Ramos (cell line): ENCODE data around the gene SEMA7A.
"Not testable (repeated sequence)": the region's sequence is repeated elsewhere in the genome, so short reads cannot be mapped to it uniquely, and the experiment has no call there.

Experiments used
- in situ Hi-C: fragments of 300-500 bp; cut with MboI; formaldehyde crosslinking; loops from one replicate; pipeline ENCODE4 v1.14.3; 2022; ENCODE audit warnings: low sequenced_read_pairs; ENCODE audit not compliant: unreplicated experiment

Gene SEMA7A

GRCh38 chr15:74390647-74391288, 43.0 kb downstream of the SEMA7A start:
- in situ Hi-C loops: no loop called here

GRCh38 chr15:74390049-74390646, 43.6 kb downstream of the SEMA7A start:
- in situ Hi-C loops: not testable (repeated sequence)

GRCh38 chr15:74389241-74390048, 44.3 kb downstream of the SEMA7A start:
- in situ Hi-C loops: no loop called here

- in situ Hi-C loops: no loop called here
These were observed 45.3 kb downstream of the SEMA7A start for GRCh38 chr15:74388363-74388951.

- in situ Hi-C loops: no loop called here
These were observed 46.0 kb downstream of the SEMA7A start for GRCh38 chr15:74387621-74388362.

GRCh38 chr15:74387141-74387541, 46.6 kb downstream of the SEMA7A start:
- in situ Hi-C loops: no loop called here

GRCh38 chr15:74386496-74387140, 47.1 kb downstream of the SEMA7A start:
- in situ Hi-C loops: no loop called here

GRCh38 chr15:74385733-74386132, 48.0 kb downstream of the SEMA7A start:
- in situ Hi-C loops: no loop called here

GRCh38 chr15:74384881-74385643, 48.7 kb downstream of the SEMA7A start:
- in situ Hi-C loops: loop anchor here (5.0 kb wide), 1 partner anchor 52 kb away; no protein-coding TSS in a partner anchor

- in situ Hi-C loops: loop anchor here (5.0 kb wide), 1 partner anchor 53 kb away; no protein-coding TSS in a partner anchor
These were observed 49.2 kb downstream of the SEMA7A start for GRCh38 chr15:74384566-74384880.

- in situ Hi-C loops: loop anchor here (5.0 kb wide), 1 partner anchor 53 kb away; no protein-coding TSS in a partner anchor
These were observed 49.8 kb downstream of the SEMA7A start for GRCh38 chr15:74383695-74384565.

- in situ Hi-C loops: loop anchor here (5.0 kb wide), 1 partner anchor 54 kb away; no protein-coding TSS in a partner anchor
These were observed 50.5 kb downstream of the SEMA7A start for GRCh38 chr15:74383286-74383685.

GRCh38 chr15:74382004-74382816, 51.5 kb downstream of the SEMA7A start:
- in situ Hi-C loops: loop anchor here (5.0 kb wide), 1 partner anchor 55 kb away; no protein-coding TSS in a partner anchor

- in situ Hi-C loops: loop anchor here (5.0 kb wide), 1 partner anchor 56 kb away; no protein-coding TSS in a partner anchor
These were observed 52.3 kb downstream of the SEMA7A start for GRCh38 chr15:74381481-74381880.

- in situ Hi-C loops: loop anchor here (5.0 kb wide), 1 partner anchor 56 kb away; no protein-coding TSS in a partner anchor
These were observed 52.6 kb downstream of the SEMA7A start for GRCh38 chr15:74381190-74381453.

GRCh38 chr15:74380361-74381189, 53.2 kb downstream of the SEMA7A start:
- in situ Hi-C loops: loop anchor here (5.0 kb wide), 1 partner anchor 57 kb away; no protein-coding TSS in a partner anchor
